DOHH2 (cell line): ENCODE data around the gene SLC52A3.

ENCODE experiments used
- H3F3A ChIP-seq: fragments of 200-600 bp; sonication (generic), shearing (Covaris generic); 2 replicates; pipeline ENCODE4 v1.6.0; 2016; ENCODE audit warnings: antibody characterized with exemption, mild to moderate bottlenecking; ENCODE audit not compliant: control insufficient read depth, insufficient read depth
- H3K27ac ChIP-seq: fragments of 200-600 bp; sonication (generic); 2 replicates; pipeline ENCODE4 v1.5.1; 2014; ENCODE audit warnings: low read depth, mild to moderate bottlenecking, low read length, moderate library complexity
- H3K27me3 ChIP-seq: fragments of 200-600 bp; sonication (generic); 2 replicates; pipeline ENCODE4 v1.6.1; 2014; ENCODE audit warnings: mild to moderate bottlenecking, low read length, mixed read lengths; ENCODE audit not compliant: control insufficient read depth
- H3K36me3 ChIP-seq: fragments of 200-600 bp; sonication (generic); 2 replicates; pipeline ENCODE4 v1.6.1; 2014; ENCODE audit warnings: mild to moderate bottlenecking, low read length, moderate library complexity, mixed read lengths; ENCODE audit not compliant: control insufficient read depth
- H3K4me1 ChIP-seq: fragments of 200-600 bp; sonication (generic); 2 replicates; pipeline ENCODE4 v1.6.1; 2014; ENCODE audit warnings: mild to moderate bottlenecking, low read length, mixed read lengths; ENCODE audit not compliant: control insufficient read depth
- H3K4me2 ChIP-seq: fragments of 200-600 bp; sonication (generic); 2 replicates; pipeline ENCODE4 v1.6.0; 2014; ENCODE audit warnings: mild to moderate bottlenecking, low read length, moderate library complexity
- H3K4me3 ChIP-seq: fragments of 200-600 bp; sonication (generic); 2 replicates; pipeline ENCODE4 v1.5.1; 2014; ENCODE audit warnings: mild to moderate bottlenecking, low read length, mixed read lengths
- H3K79me2 ChIP-seq: fragments of 200-600 bp; sonication (generic); 2 replicates; pipeline ENCODE4 v1.6.1; 2014; ENCODE audit warnings: mild to moderate bottlenecking, low read length, mixed read lengths; ENCODE audit not compliant: control insufficient read depth
- H3K9me2 ChIP-seq: fragments of 200-600 bp; sonication (generic); replicated peaks from 2 replicates; pipeline ENCODE4 v1.6.1; 2014; ENCODE audit warnings: mild to moderate bottlenecking, low read length, mixed read lengths; ENCODE audit not compliant: control insufficient read depth
- H3K9me3 ChIP-seq: fragments of 200-600 bp; sonication (generic); 2 replicates; pipeline ENCODE4 v1.6.1; 2014; ENCODE audit warnings: antibody characterized with exemption, low read length, mixed read lengths; ENCODE audit not compliant: control insufficient read depth, insufficient read depth
- H4K20me1 ChIP-seq: fragments of 200-600 bp; sonication (generic); 2 replicates; pipeline ENCODE4 v1.6.0; 2014; ENCODE audit warnings: low read depth, mild to moderate bottlenecking, antibody characterized with exemption, low read length, moderate library complexity; ENCODE audit not compliant: control insufficient read depth, insufficient read depth
- CTCF ChIP-seq: fragments of 200-600 bp; sonication (generic); IDR thresholded peaks from one replicate; pipeline ENCODE4 v1.5.1; 2014; ENCODE audit warnings: antibody characterized with exemption, mild to moderate bottlenecking, low read depth, low read length; ENCODE audit not compliant: poor library complexity, severe bottlenecking
- EZH2phosphoT487 ChIP-seq: fragments of 200-600 bp; sonication (generic); IDR thresholded peaks from 2 replicates; pipeline ENCODE4 v1.6.1; 2017; ENCODE audit warnings: borderline replicate concordance, mild to moderate bottlenecking, antibody characterized with exemption, low read length, moderate library complexity, mixed read lengths

Gene SLC52A3

DNA sequence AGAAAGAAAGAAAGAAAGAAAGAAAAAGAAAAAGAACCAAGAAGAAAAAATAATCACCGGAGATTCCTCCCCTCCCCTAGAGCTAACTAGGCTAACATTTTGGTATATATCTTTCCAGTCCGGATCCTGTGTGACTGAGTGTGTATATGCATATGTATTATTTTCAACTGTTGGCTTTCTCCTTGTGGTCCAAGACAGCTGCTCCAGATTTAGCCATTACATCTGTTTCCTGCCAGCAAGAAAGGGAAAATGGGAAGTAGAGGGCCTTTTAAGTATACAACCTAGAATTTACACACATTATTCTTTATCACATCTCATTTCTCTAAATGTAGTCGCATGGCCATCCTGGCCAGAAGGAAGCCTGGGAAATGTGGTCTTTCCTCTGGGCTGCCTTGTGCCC lies 15.2 kb downstream of the SLC52A3 start:
- no peaks in the 10 kb centered on the region for H4K20me1 ChIP-seq
- no peak overlapping the region for H3K4me3 ChIP-seq
- no peak overlapping the region for H3K4me2 ChIP-seq
- H3K27me3 ChIP-seq = peaks cover 3% of the 10 kb centered on the region; the same call in 1 of the 2 replicates
- no peaks in the 10 kb centered on the region for H3K36me3 ChIP-seq
- no peaks in the 10 kb centered on the region for H3K79me2 ChIP-seq
- H3K27ac ChIP-seq = no peak overlapping the region
- no peaks in the 10 kb centered on the region for H3K9me3 ChIP-seq
- no peaks in the 10 kb centered on the region for H3F3A ChIP-seq
- TF ChIP-seq EZH2phosphoT487 (no peak), CTCF (no peak)
- no peaks in the 10 kb centered on the region for H3K4me1 ChIP-seq
- H3K9me2 ChIP-seq = no peaks in the 10 kb centered on the region

DNA sequence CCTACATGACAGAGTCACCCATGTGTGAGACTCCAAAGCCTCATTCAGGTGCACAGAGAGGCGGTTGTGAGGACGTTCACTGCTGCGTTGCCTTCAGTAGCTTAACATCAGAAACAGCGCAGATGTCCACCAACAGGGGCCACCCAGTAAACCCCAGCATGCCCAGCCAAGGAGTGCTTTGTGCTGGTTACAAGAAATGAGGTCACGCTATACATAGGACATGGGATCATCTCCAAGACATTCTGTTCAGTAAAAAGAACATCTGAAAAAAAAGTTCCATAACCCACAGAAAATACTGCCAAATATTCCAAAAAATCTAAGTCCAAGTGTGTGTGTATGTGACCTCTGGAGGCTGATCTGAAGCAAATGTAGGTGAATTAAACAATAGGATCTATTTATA lies 16.0 kb downstream of the SLC52A3 start:
- H3K4me3 ChIP-seq = no peak overlapping the region
- no peaks in the 10 kb centered on the region for H4K20me1 ChIP-seq
- H3K9me2 ChIP-seq = no peaks in the 10 kb centered on the region
- no peaks in the 10 kb centered on the region for H3K4me1 ChIP-seq
- no peak overlapping the region for H3K27ac ChIP-seq
- no peaks in the 10 kb centered on the region for H3K79me2 ChIP-seq
- TF ChIP-seq CTCF (no peak), EZH2phosphoT487 (no peak)
- H3K27me3 ChIP-seq = peaks cover 3% of the 10 kb centered on the region; the same call in 1 of the 2 replicates
- no peaks in the 10 kb centered on the region for H3F3A ChIP-seq
- H3K9me3 ChIP-seq = no peaks in the 10 kb centered on the region
- H3K36me3 ChIP-seq = no peaks in the 10 kb centered on the region
- no peak overlapping the region for H3K4me2 ChIP-seq

DNA sequence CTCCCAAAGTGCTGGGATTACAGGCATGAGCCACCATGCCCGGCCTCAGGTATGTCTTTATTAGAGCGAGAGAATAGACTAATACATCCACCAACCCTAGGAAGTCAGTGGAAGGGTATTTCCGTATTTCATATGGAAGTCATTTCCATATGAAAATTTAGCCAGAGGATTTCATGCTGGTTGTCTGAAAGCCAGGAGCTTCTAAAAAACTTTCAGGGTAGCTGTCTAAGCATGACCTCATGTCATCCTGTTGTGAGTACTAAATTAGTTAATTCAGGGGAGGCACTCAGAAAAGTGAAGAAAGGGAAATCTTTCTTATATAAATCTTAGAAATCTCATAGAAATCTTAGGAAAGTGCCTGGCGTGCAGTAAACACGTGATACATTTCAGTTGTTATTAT lies 16.5 kb downstream of the SLC52A3 start:
- Histone ChIP-seq H3F3A (no peaks in the 10 kb centered on the region), H3K4me2 (no peak overlapping the region), H4K20me1 (no peaks in the 10 kb centered on the region), H3K4me1 (no peaks in the 10 kb centered on the region), H3K4me3 (no peak overlapping the region), H3K9me2 (no peaks in the 10 kb centered on the region), H3K79me2 (no peaks in the 10 kb centered on the region), H3K9me3 (no peaks in the 10 kb centered on the region), H3K27ac (no peak overlapping the region), H3K36me3 (no peaks in the 10 kb centered on the region), H3K27me3 (peaks cover 3% of the 10 kb centered on the region; the same call in 1 of the 2 replicates)
- TF ChIP-seq EZH2phosphoT487 (no peak), CTCF (no peak)
